ENCODE data around the gene NXPH3. TPM values are rescaled to one million over a fixed set of nuclear protein-coding genes. Genes with fewer than 3 reads are reported as not detected.

NXPH3 gene
- total RNA-seq, 6 experiments from 2014 or later: 0.09 to 0.43 (median 0.21) TPM; not detected in 1

GRCh38 chr17:49629447-49629846 lies 53.8 kb downstream of the NXPH3 start:
- no peak overlapping the region for H3K4me3 ChIP-seq
- intact Hi-C loops (cut with DNase I): no loop called here
- peak; percentile 59 to 70 (median 63) for ATAC-seq
- DNase-seq: no peak
- H3K27me3 ChIP-seq: no peaks in the 10 kb centered on the region
- H3K4me1 ChIP-seq: peaks cover 0 to 64% (median 25%) of the 10 kb centered on the region in 4 donors
- no peaks in the 10 kb centered on the region for H3K36me3 ChIP-seq
- H3K27ac ChIP-seq: peak overlapping the region in 1 of 3 donors; percentile 38
- TF ChIP-seq POLR2A (IDR thresholded peaks at IDR 0.05): no peak
- TF ChIP-seq CTCF (IDR thresholded peaks at IDR 0.05): no peak
- no peaks in the 10 kb centered on the region for H3K9me3 ChIP-seq

GRCh38 chr17:49630113-49630900 lies 54.6 kb downstream of the NXPH3 start:
- no peaks in the 10 kb centered on the region for H3K27me3 ChIP-seq
- peaks cover 0 to 69% (median 28%) of the 10 kb centered on the region in 4 donors for H3K4me1 ChIP-seq
- intact Hi-C loops (cut with DNase I): no loop called here
- H3K27ac ChIP-seq: peak overlapping the region in 1 of 3 donors; percentile 38
- TF ChIP-seq CTCF (IDR thresholded peaks at IDR 0.05) (no peak), POLR2A (IDR thresholded peaks at IDR 0.05) (no peak)
- H3K36me3 ChIP-seq: no peaks in the 10 kb centered on the region
- ATAC-seq (peak in 1 of 4 donors; percentile 21), DNase-seq (no peak)
- no peaks in the 10 kb centered on the region for H3K9me3 ChIP-seq
- no peak overlapping the region for H3K4me3 ChIP-seq
- 59% methylated on average over 6 of the region's 6 CpGs for WGBS (ENCODE audit: insufficient coverage, low coverage, low lambda C conversion rate, missing lambda C conversion rate)

- intact Hi-C loops (cut with DNase I): no loop called here
- Histone ChIP-seq H3K9me3 (no peaks in the 10 kb centered on the region), H3K27ac (no peak overlapping the region), H3K4me1 (peaks cover 0 to 69% (median 28%) of the 10 kb centered on the region in 4 donors), H3K27me3 (no peaks in the 10 kb centered on the region), H3K36me3 (no peaks in the 10 kb centered on the region), H3K4me3 (no peak overlapping the region)
- 100% methylated on average over 1 of the region's 1 CpG for WGBS (ENCODE audit: insufficient coverage, low coverage, low lambda C conversion rate, missing lambda C conversion rate)
- DNase-seq: no peak
- ATAC-seq: no peak
- TF ChIP-seq POLR2A (IDR thresholded peaks at IDR 0.05) (no peak), CTCF (IDR thresholded peaks at IDR 0.05) (no peak)
These were observed 55.8 kb downstream of the NXPH3 start for GRCh38 chr17:49631496-49631895.

Other genes starting within 250 kb of the NXPH3 start
- gene ZNF652, start 213.6 kb upstream of the NXPH3 start, total RNA-seq: 10 to 100 TPM; 16.9 to 36.8 (median 24.3) TPM
- gene PHB1, start 161.0 kb upstream of the NXPH3 start, total RNA-seq: 100 to 1,000 TPM in 5 of 6 experiments, 10 to 100 TPM in 1; 88.5 to 131 (median 102) TPM
- 1 to 10 TPM; 3.1 to 9.4 (median 6.8) TPM for gene NGFR, start 80.6 kb upstream of the NXPH3 start, total RNA-seq
- gene SPOP, start 102.2 kb downstream of the NXPH3 start, total RNA-seq: 10 to 100 TPM; 26.9 to 41.0 (median 34.1) TPM
- gene SLC35B1, start 132.1 kb downstream of the NXPH3 start, total RNA-seq: 10 to 100 TPM; 31.7 to 80.0 (median 56.9) TPM
- 1 to 10 TPM; 4.4 to 7.3 (median 5.9) TPM for gene FAM117A, start 188.3 kb downstream of the NXPH3 start, total RNA-seq
- 10 to 100 TPM; 10.8 to 21.3 (median 15.2) TPM for gene KAT7, start 212.8 kb downstream of the NXPH3 start, total RNA-seq